OCI-LY1 (cell line): ENCODE measurements around the gene WNK4.

Experiments
- H2AFZ ChIP-seq: fragments of 200-600 bp; sonication (generic), shearing (Covaris generic); 2 replicates; pipeline ENCODE4 v1.6.0; 2014; ENCODE audit warnings: antibody characterized with exemption, mild to moderate bottlenecking, low read length
- H3F3A ChIP-seq: fragments of 200-600 bp; sonication (generic), shearing (Covaris generic); 2 replicates; pipeline ENCODE4 v1.6.0; 2014; ENCODE audit warnings: mild to moderate bottlenecking, antibody characterized with exemption, low read length, moderate library complexity; ENCODE audit not compliant: insufficient read depth
- H3K27ac ChIP-seq: fragments of 200-600 bp; sonication (generic); 2 replicates; pipeline ENCODE4 v1.5.1; 2014; ENCODE audit warnings: low read length, mixed run types, mild to moderate bottlenecking, low read depth; ENCODE audit not compliant: poor library complexity, severe bottlenecking
- H3K27me3 ChIP-seq: fragments of 200-600 bp; sonication (generic); 2 replicates; pipeline ENCODE4 v1.6.0; 2014; ENCODE audit warnings: antibody characterized with exemption, mild to moderate bottlenecking, low read length, moderate library complexity; ENCODE audit not compliant: insufficient read depth
- H3K36me3 ChIP-seq: fragments of 200-600 bp; sonication (generic); 2 replicates; pipeline ENCODE4 v1.6.1; 2014; ENCODE audit warnings: mild to moderate bottlenecking, antibody characterized with exemption, low read length, moderate library complexity, mixed read lengths; ENCODE audit not compliant: insufficient read depth
- H3K4me1 ChIP-seq: fragments of 200-600 bp; sonication (generic); 2 replicates; pipeline ENCODE4 v1.5.1; 2014; ENCODE audit warnings: mild to moderate bottlenecking, low read length, moderate library complexity; ENCODE audit not compliant: insufficient read depth, severe bottlenecking
- H3K4me2 ChIP-seq: fragments of 200-600 bp; sonication (generic), shearing (Covaris generic); 2 replicates; pipeline ENCODE4 v1.6.1; 2014; ENCODE audit warnings: low read length
- H3K4me3 ChIP-seq: fragments of 200-600 bp; sonication (generic); 2 replicates; pipeline ENCODE4 v1.5.1; 2014; ENCODE audit warnings: low read length, low read depth, mild to moderate bottlenecking, mixed read lengths; ENCODE audit not compliant: poor library complexity, severe bottlenecking
- H3K79me2 ChIP-seq: fragments of 200-600 bp; shearing (Covaris generic); 2 replicates; pipeline ENCODE4 v1.6.1; 2016; ENCODE audit warnings: mixed run types, low read length, mixed read lengths; ENCODE audit not compliant: insufficient read depth
- H3K9ac ChIP-seq: fragments of 200-600 bp; sonication (generic), shearing (Covaris generic); 2 replicates; pipeline ENCODE4 v1.6.1; 2014; ENCODE audit warnings: mild to moderate bottlenecking, low read length, mixed read lengths
- H3K9me2 ChIP-seq: fragments of 200-600 bp; sonication (generic), shearing (Covaris generic); 2 replicates; pipeline ENCODE4 v1.6.1; 2014; ENCODE audit warnings: low read depth, mild to moderate bottlenecking, low read length, mixed read lengths
- H3K9me3 ChIP-seq: fragments of 200-600 bp; shearing (Covaris generic); 2 replicates; pipeline ENCODE4 v1.6.1; 2014; ENCODE audit warnings: low read length, mixed read lengths
- H4K20me1 ChIP-seq: fragments of 200-600 bp; sonication (generic), shearing (Covaris generic); 2 replicates; pipeline ENCODE4 v1.6.0; 2016; ENCODE audit warnings: mild to moderate bottlenecking, low read length; ENCODE audit not compliant: insufficient read depth
- CTCF ChIP-seq: fragments of 200-600 bp; sonication (generic), shearing (Covaris generic); IDR thresholded peaks from 2 replicates; pipeline ENCODE4 v1.5.1; 2017; ENCODE audit warnings: mild to moderate bottlenecking, antibody characterized with exemption, low read length, moderate library complexity, mixed read lengths
- EZH2 ChIP-seq: fragments of 200-600 bp; sonication (generic), shearing (Covaris generic); IDR thresholded peaks from 2 replicates; pipeline ENCODE4 v1.8.0; 2017; ENCODE audit warnings: borderline replicate concordance, mixed run types, mild to moderate bottlenecking, antibody characterized with exemption, low read length, moderate library complexity, mixed read lengths

The WNK4 gene

GRCh38 chr17:42796066-42796758 lies 15.8 kb downstream of the WNK4 start:
- Histone ChIP-seq H3K9me3 (no peaks in the 10 kb centered on the region), H3K4me1 (peaks cover 15% of the 10 kb centered on the region), H3K36me3 (no peaks in the 10 kb centered on the region), H3F3A (no peaks in the 10 kb centered on the region), H3K4me2 (no peak overlapping the region), H3K79me2 (no peaks in the 10 kb centered on the region), H3K9me2 (no peaks in the 10 kb centered on the region), H3K27ac (no peak overlapping the region), H2AFZ (no peak overlapping the region), H3K4me3 (no peak overlapping the region), H4K20me1 (no peaks in the 10 kb centered on the region), H3K27me3 (no peaks in the 10 kb centered on the region), H3K9ac (no peak overlapping the region)
- TF ChIP-seq CTCF (no peak), EZH2 (no peak)

- H2AFZ ChIP-seq, result no peak overlapping the region
- H3K9me3 ChIP-seq, result no peaks in the 10 kb centered on the region
- no peaks in the 10 kb centered on the region for H3K27me3 ChIP-seq
- H3K27ac ChIP-seq, result no peak overlapping the region
- peak overlapping the region; percentile 83 for H3K9ac ChIP-seq
- no peaks in the 10 kb centered on the region for H3K9me2 ChIP-seq
- no peaks in the 10 kb centered on the region for H3K36me3 ChIP-seq
- H3K4me3 ChIP-seq, result peak overlapping the region; percentile 91
- H3F3A ChIP-seq, result no peaks in the 10 kb centered on the region
- no peaks in the 10 kb centered on the region for H4K20me1 ChIP-seq
- H3K4me1 ChIP-seq, result peaks cover 15% of the 10 kb centered on the region
- TF ChIP-seq CTCF, result no peak
- TF ChIP-seq EZH2, result no peak
- no peaks in the 10 kb centered on the region for H3K79me2 ChIP-seq
- H3K4me2 ChIP-seq, result peak overlapping the region; percentile 91
Measured at GRCh38 chr17:42797067-42798007, 16.9 kb downstream of the WNK4 start.

GRCh38 chr17:42798011-42798382 lies 17.6 kb downstream of the WNK4 start:
- no peak for TF ChIP-seq EZH2
- no peak for TF ChIP-seq CTCF
- no peaks in the 10 kb centered on the region for H3K36me3 ChIP-seq
- H3K79me2 ChIP-seq, result no peaks in the 10 kb centered on the region
- H4K20me1 ChIP-seq, result no peaks in the 10 kb centered on the region
- H2AFZ ChIP-seq, result peak overlapping the region; percentile 84
- H3K9me2 ChIP-seq, result no peaks in the 10 kb centered on the region
- peak overlapping the region; percentile 91 for H3K4me2 ChIP-seq
- H3K9ac ChIP-seq, result peak overlapping the region; percentile 83
- peak overlapping the region; percentile 91 for H3K4me3 ChIP-seq
- no peaks in the 10 kb centered on the region for H3K27me3 ChIP-seq
- H3F3A ChIP-seq, result no peaks in the 10 kb centered on the region
- no peak overlapping the region for H3K27ac ChIP-seq
- peaks cover 15% of the 10 kb centered on the region for H3K4me1 ChIP-seq
- no peaks in the 10 kb centered on the region for H3K9me3 ChIP-seq
